PC-3 (cell line): Measurements from ENCODE around the gene DYNC1LI2.

Experiments used
- CTCF ChIP-seq: fragments of 300-600 bp; sonication (generic); conservative IDR thresholded peaks from 2 replicates; pipeline ENCODE4 v1.5.1; 2017; ENCODE audit warnings: antibody characterized with exemption, low read depth, mild to moderate bottlenecking, low read length
- EZH2 ChIP-seq: fragments of 300-600 bp; sonication (generic); IDR thresholded peaks from one replicate; pipeline ENCODE4 v1.6.1; 2017; ENCODE audit warnings: antibody characterized with exemption, mild to moderate bottlenecking, low read length; ENCODE audit not compliant: unreplicated experiment
- EZH2phosphoT487 ChIP-seq: fragments of 300-600 bp; sonication (generic); IDR thresholded peaks from 2 replicates; pipeline ENCODE4 v1.6.1; 2018; ENCODE audit warnings: mild to moderate bottlenecking, antibody characterized with exemption, low read length, borderline replicate concordance

DNA sequence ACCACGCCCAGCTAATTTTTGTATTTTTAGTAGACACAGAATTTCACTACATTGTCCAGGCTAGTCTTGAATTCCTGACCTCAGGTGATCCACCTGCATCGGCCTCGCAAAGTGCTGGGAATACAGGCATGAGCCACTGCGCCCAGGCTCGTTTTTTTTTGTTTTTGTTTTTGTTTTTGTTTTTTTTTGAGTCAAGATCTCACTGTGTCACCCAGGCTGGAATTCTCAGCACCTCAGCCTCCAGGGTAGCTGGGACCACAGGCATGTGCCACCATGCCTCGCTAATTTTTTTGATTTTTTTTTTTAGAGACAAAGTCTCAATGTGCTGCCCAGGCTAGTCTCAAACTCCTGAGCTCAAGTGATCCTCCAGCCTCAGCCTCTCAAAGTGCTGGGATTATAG, 37.3 kb downstream of the DYNC1LI2 start:
- no peak for TF ChIP-seq EZH2
- no peak for TF ChIP-seq CTCF
- no peak for TF ChIP-seq EZH2phosphoT487
